Choroid plexus epithelial cell (primary cell): ENCODE data around the gene ASAH2.
A peak's percentile ranks its signal among the peaks of the same experiment; 100 is the strongest.
"Not testable (repeated sequence)": the region's sequence is repeated elsewhere in the genome, so short reads cannot be mapped to it uniquely, and the experiment has no call there.

ENCODE experiments used
- DNase-seq: peaks from one replicate; pipeline ENCODE4 v3.0.0-alpha.2; 2010; ENCODE audit warnings: low read depth
- H3K4me3 ChIP-seq: 2 replicates; pipeline ENCODE4 v1.5.1; 2011; ENCODE audit warnings: low read depth, mild to moderate bottlenecking, control low read depth, low read length, moderate library complexity
- TF ChIP-seq, protein P1 (sequence below): conservative IDR thresholded peaks from 2 replicates; pipeline ENCODE4 v1.5.1; 2011; ENCODE audit warnings: low read depth, mild to moderate bottlenecking, control low read depth, inconsistent platforms, low read length, moderate library complexity

The ASAH2 gene

DNA sequence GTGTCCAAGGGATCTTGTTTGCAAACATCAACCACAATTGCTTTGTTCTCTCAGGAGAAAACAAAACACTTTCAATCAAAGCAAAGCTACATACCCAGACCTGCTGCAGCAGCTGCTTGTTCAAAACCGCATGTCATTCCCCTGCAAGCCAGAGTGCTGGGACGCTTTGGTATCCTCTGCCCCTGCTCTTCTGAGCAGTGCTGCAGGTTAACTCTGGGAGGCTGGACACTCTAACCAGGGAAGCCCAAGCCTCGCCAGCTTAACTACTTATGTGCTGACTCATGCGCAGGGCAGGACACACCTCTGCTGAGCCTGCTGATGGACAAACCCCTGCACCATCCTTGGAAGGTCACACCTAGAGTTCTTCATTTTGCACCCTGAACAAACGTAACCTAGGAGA lies 28.2 kb upstream of the ASAH2 start:
- TF ChIP-seq, protein P1, sequence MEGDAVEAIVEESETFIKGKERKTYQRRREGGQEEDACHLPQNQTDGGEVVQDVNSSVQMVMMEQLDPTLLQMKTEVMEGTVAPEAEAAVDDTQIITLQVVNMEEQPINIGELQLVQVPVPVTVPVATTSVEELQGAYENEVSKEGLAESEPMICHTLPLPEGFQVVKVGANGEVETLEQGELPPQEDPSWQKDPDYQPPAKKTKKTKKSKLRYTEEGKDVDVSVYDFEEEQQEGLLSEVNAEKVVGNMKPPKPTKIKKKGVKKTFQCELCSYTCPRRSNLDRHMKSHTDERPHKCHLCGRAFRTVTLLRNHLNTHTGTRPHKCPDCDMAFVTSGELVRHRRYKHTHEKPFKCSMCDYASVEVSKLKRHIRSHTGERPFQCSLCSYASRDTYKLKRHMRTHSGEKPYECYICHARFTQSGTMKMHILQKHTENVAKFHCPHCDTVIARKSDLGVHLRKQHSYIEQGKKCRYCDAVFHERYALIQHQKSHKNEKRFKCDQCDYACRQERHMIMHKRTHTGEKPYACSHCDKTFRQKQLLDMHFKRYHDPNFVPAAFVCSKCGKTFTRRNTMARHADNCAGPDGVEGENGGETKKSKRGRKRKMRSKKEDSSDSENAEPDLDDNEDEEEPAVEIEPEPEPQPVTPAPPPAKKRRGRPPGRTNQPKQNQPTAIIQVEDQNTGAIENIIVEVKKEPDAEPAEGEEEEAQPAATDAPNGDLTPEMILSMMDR, result no peak
- DNase-seq, result no peak

DNA sequence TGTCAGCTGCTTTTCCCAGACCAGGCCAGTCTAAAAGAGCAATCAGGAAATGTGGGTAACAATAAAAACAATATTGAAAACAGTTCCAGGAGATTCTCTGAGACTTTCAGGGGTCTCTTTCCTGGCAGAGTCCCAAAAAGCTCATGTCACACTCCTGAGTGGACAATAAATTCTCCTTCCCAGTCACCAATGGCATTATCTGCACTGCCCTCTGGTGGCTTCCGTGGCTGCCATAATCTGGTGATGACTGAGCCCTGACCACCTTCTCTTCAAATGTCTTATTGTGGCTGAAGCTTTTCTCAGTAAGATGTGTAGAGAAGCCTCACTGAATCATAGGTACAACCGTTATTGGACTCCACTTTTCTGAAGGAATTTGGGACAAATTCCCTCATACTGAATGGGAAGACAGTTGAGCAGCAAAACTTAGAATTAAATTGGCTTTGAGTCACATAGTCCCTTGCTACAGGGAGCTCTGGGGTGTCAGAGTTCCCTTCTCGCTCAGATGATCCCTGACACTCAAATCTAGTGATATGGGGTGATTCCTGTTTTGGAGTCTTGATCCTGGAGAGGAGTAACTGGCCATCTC lies 24.4 kb upstream of the ASAH2 start:
- TF ChIP-seq, protein P1, result peak; percentile 73
- no peak overlapping the region for H3K4me3 ChIP-seq
- DNase-seq, result peak; percentile 36

More for the DNA sequence above, 28.2 kb upstream of the ASAH2 start:
- no peak overlapping the region for H3K4me3 ChIP-seq

GRCh38 chr10:50272531-50272930 lies 21.2 kb upstream of the ASAH2 start:
- DNase-seq, result no peak
- TF ChIP-seq, protein P1, result no peak

DNA sequence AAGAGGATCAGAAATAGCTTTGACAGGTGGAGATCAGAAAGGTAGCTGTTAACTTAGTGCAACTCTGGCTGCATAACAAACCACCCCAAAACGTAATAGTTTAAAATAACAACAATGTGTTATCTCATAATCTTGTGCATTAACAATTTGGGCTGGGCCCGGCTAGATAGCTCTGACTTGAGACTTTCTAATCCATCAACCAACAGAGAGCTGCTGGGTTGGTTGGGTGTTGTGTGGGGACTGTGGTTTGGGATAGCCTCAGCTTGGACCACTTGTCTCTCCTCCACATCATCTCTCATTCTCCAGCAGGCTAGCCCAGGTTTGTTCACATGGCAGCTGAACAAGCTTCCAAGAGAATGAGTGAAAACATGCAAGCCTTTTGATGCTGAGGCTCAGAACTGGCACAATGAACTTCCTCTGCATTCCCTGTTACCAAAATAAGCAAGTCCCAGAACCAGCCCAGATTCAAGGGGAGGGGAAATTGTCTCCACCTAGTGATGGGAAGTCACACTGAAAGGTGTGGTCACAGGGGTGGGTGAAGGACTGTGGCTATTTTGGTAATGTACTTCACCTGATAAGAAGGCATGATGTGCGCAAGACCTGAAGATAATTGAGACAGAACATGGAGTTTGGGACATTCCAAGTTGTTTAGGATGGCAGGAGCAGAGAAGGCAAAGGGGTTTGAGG lies 20.4 kb upstream of the ASAH2 start:
- TF ChIP-seq, protein P1, result no peak
- H3K4me3 ChIP-seq, result no peak overlapping the region
- no peak for DNase-seq

More at GRCh38 chr10:50272531-50272930, 21.2 kb upstream of the ASAH2 start:
- H3K4me3 ChIP-seq, result no peak overlapping the region

DNA sequence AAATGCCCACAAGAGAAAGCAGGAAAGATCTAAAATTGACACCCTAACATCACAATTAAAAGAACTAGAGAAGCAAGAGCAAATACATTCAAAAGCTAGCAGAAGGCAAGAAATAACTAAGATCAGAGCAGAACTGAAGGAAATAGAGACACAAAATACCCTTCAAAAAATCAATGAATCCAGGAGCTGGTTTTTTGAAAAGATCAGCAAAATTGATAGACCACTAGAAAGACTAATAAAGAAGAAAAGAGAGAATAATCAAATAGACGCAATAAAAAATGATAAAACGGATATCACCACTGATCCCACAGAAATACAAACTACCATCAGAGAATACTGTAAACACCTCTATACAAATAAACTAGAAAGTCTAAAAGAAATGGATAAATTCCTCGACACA lies 16.6 kb upstream of the ASAH2 start:
- not testable (repeated sequence) for H3K4me3 ChIP-seq, DNase-seq

DNA sequence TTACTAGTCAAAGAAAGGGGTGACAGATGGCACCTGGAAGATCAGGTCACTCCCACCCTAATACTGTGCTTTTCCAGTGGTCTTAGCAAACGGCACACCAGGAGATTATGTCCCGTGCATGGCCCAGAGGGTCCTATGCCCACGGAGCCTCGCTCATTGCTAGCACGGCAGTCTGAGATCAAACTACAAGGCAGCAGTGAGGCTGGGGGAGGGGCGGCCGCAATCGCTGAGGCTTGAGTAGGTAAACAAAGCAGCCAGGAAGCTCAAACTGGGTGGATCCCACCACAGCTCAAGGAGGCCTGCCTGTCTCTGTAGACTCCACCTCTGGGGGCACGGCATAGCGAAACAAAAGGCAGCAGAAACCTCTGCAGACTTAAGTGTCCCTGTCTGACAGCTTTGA lies 11.3 kb upstream of the ASAH2 start:
- DNase-seq, H3K4me3 ChIP-seq: not testable (repeated sequence)

- H3K4me3 ChIP-seq, result no peak overlapping the region
- TF ChIP-seq, protein P1, result no peak
- no peak for DNase-seq
Observed at GRCh38 chr10:50260791-50261281, 9.5 kb upstream of the ASAH2 start.

DNA sequence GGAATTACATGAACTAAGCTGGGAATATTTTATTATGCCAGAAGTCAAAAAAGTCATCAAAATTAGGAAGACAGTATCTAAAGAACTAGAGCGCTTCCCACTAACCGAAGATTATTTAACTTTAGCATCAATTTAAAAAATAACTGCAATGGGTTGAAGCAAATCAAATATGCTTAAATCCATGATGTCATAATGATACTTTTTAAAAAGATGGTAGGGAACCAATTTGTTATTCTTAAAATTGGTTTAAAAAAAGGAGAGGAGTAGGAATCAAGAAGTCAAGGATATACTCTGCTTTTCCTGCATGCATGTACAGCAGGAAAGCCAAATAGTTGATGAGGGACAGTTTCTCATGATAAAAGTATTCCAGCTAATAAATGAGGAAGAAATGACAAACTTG lies 3.2 kb upstream of the ASAH2 start:
- TF ChIP-seq, protein P1, result no peak
- DNase-seq, result no peak
- H3K4me3 ChIP-seq, result no peak overlapping the region
